GM18507 (cell line): ENCODE data around the gene RNASE7.
"Not testable (repeated sequence)": the region's sequence is repeated elsewhere in the genome, so short reads cannot be mapped to it uniquely, and the experiment has no call there.

Experiments used
- DNase-seq: peaks from one replicate; pipeline ENCODE4 v3.0.0; 2011; ENCODE audit warnings: low read depth; ENCODE audit not compliant: insufficient read length; ENCODE audit errors: extremely low spot score
- FAIRE-seq: peaks from 2 replicates; lab custom pipeline; 2011; peaks lifted over from hg19 to GRCh38; lab: Jason Lieb, UNC

RNASE7 gene

GRCh38 chr14:21040370-21040925 is 1.7 kb upstream of the RNASE7 start:
- FAIRE-seq (no peak), DNase-seq (no peak)

DNA sequence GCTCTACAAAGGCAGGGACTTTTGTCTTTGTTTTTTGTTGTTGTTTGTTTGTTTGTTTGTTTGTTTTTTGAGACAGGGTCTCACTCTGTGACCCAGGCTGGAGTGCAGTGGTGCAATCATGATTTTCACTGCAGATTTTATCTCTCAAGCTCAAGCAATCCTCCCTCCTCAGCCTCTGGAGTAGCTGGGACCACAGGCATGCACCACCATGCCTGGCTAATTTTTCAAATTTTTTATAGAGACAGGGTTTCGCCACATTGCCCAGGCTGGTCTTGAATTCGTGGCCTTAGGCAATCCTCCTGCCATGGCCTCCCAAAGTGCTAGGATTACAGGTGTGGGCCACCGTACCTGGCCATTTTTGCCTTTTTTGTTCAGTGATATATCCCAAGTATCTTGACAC is 1.2 kb upstream of the RNASE7 start:
- DNase-seq = not testable (repeated sequence)

GRCh38 chr14:21042918-21043317 is 756 bp downstream of the RNASE7 start:
- no peak for FAIRE-seq

More for the DNA sequence above, 1.2 kb upstream of the RNASE7 start:
- not testable (repeated sequence) for FAIRE-seq

GRCh38 chr14:21043387-21043973 is 1.3 kb downstream of the RNASE7 start:
- no peak for DNase-seq
- no peak for FAIRE-seq

More at GRCh38 chr14:21042918-21043317, 756 bp downstream of the RNASE7 start:
- DNase-seq = no peak

DNA sequence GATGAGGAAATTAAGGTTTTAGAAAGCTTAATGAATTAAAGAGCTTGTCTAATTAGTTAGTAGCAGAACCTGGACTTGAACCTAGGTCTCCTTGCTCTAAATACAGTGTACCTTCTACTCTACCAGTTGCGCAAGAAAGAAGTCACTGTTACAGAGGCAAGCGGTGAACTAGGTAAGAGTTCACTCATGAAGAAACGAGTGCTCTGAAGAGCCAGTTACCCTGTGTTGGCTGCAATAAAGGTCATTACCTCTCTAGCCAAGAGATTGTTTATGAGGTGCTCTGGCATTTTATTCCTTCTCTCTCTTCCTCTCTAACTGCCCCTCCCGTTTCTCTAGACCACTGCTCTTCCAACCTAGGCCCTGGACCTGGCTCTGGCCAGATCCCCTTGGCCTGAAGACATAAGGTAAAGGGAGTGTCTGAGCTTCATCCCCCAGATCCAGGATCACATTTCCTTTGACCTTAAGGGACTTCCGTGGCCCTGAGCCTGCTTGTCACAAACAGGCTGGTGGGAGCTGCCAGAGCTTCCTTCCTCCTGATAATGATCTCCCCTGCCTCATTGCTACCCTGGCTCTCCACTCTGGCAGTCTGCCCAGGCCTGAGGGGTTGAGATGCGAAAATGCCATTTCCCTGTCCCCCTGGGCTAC is 1.9 kb downstream of the RNASE7 start:
- DNase-seq = no peak
- no peak for FAIRE-seq

DNA sequence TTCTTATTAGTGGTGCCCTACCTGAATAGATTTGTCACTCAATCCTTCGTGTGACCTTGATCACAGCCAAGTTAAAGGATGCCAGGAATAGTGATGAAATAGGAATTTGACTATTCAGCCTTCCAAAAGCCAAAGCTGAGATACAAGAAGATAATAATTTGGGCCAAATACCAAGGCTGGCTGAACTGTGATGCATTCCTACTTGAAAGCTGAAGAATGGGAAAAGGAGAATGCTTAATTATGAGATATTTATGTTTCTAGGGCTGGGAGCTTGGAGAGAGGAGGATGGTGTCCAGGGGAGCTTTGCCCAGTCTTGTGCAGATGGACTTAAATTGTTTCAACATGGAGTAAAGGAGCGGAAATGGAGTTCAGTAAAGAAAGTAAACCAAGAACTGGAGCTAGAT is 5.2 kb downstream of the RNASE7 start:
- DNase-seq (no peak), FAIRE-seq (no peak)

DNA sequence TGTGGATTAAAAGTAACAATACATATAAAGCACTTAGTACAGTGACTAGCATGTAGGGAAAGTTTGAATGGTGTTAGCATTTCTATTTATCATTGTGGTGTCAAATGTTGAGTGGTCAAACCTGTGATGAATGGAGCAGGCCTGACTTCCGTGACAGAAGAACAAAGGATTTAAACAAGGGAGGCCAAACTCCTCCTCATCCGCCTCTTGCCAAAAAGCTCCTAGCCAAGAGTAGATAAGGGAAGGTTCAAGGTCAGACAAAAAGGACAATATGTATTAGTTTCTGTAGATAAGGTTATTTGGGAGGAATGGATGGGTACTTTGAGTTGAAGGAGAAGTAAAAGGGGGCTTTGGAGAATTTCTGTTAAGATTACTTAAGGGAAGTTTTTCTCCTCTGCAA is 6.5 kb downstream of the RNASE7 start:
- DNase-seq (no peak), FAIRE-seq (no peak)

GRCh38 chr14:21049271-21049673 is 7.1 kb downstream of the RNASE7 start:
- FAIRE-seq = no peak
- no peak for DNase-seq

GRCh38 chr14:21050597-21050996 is 8.4 kb downstream of the RNASE7 start:
- FAIRE-seq (no peak), DNase-seq (no peak)

DNA sequence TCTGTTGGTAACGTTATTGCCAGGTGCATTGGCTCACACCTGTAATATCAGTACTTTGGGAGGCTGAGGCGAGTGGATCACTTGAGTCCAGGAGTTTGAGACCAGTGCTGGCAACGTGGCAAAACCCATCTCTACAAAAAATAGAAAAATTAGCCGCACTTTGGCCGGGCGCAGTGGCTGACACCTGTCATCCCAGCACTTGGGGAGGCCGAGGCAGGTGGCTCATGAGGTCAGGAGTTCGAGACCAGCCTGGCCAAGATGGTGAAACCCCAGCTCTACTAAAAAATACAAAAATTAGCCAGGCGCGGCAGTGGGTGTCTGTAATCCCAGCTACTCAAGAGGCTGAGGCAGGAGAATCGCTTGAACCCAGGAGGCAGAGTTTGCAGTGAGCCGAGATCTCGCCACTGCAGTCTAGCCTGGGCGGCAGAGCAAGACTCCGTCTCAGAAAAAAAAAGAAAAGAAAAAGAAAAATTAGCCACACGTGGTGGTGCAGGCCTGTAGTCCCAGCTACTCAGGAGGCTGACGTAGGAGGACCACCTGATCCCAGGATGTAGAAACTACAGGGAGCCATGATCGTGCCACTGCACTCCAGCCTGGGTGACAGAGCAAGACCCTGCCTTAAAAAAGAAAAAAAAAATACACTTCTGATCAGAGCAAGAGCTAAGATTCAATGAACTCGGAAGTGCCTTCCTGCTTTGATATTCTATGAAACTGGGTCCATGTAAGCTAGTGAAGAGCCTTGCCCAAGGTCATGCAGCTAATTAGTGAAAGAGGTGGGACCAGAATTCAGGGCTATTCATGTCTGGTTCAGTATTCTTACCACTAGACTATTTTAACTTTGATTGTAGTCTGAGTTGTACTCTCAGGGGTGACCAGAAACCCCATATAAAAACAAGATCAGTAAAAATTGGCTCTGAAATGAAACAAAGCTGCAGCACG is 11.3 kb downstream of the RNASE7 start:
- DNase-seq = no peak
- FAIRE-seq = no peak

DNA sequence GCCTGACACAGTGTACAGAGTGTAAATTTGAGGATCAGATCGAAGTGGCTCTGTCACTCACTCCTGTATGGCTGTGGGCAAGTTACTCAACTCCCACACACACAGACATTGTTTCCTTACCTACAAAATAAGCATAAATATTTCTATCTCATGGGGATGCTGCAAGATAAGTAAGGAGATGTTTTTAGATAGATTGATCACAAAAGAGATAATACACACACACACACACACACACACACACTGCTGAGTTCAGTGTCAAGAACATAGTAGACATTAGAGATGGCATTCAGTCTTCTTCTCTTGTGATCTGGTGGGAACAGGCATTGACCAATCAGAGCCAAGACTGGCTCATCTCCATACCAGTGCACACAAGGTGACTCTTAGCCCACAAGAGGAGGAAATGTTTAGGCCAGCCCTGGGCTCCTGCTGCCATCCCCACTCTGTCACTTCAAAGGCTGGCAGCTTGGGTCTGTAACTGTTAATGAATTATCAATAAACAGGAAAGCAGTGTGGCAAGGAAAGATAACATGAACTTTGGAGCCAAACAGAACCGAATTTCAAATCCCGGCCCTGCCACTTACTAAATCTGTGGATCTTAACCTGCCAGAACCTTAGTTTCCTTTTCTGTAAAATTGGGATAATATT is 12.1 kb downstream of the RNASE7 start:
- FAIRE-seq (no peak), DNase-seq (no peak)

GRCh38 chr14:21054768-21055145 is 12.6 kb downstream of the RNASE7 start:
- DNase-seq (no peak), FAIRE-seq (no peak)

DNA sequence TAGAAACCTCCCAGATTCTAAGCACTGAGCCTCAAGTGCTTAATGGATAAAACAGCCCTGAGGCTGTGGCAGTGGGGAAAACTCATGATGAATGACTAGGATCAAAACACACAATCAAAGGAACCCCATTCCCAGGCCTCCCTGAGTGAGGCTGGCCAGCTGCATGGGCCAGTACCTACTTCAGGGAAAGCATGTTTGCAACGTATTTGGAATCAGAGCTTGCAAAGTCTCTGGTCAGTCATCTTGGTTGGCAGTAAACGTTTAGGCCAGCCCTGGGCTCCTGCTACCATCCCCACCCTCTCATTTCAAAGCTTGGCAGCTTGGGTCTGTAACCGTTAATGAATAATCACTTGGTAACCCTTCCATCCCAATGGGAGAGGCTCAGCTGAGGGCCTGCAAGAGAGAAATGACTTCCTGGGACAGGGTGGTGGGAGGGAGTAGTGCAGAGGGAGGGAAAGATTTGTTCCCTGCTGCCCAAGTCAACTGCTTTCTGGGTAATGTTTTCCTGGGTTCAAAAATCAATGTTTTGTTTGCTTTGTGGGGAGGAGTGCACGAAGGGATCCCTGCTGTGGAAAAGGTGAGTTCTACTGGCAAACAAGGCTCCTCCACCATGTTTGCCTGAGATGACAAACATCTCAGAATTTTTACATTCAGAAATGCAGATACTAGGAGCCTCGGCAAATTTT is 13.4 kb downstream of the RNASE7 start:
- FAIRE-seq (no peak), DNase-seq (no peak)

- FAIRE-seq = no peak
- no peak for DNase-seq
These were observed 14.5 kb downstream of the RNASE7 start for GRCh38 chr14:21056520-21057163.

- no peak for FAIRE-seq
- no peak for DNase-seq
These were observed 15.9 kb downstream of the RNASE7 start, which contains the start of gene RNASE8 for GRCh38 chr14:21057803-21058675. Gene RNASE8, plus strand, starts transcription at chr14:21057822. Its CDS starts 71 bp downstream, at chr14:21057893.

DNA sequence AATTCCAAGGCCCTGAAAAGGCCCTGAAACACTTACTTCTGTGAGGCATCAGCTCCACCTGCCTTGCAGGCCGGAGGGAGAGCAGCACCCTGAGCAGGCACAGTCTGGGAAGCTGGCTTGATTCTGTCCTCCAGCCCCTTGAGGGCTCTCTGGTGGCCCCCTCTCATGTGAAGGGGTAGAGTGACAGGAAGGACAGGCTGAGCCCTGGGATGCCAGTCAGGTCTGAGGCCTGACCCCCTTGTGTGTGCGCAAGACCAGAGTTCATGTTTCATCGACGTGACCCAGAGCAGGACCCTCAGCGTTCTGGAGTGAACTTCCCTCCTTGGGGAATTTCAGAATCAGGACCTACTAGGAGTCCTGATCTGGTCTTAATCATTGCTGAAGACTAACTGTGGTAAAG is 16.7 kb downstream of the RNASE7 start:
- DNase-seq = no peak
- FAIRE-seq = no peak

DNA sequence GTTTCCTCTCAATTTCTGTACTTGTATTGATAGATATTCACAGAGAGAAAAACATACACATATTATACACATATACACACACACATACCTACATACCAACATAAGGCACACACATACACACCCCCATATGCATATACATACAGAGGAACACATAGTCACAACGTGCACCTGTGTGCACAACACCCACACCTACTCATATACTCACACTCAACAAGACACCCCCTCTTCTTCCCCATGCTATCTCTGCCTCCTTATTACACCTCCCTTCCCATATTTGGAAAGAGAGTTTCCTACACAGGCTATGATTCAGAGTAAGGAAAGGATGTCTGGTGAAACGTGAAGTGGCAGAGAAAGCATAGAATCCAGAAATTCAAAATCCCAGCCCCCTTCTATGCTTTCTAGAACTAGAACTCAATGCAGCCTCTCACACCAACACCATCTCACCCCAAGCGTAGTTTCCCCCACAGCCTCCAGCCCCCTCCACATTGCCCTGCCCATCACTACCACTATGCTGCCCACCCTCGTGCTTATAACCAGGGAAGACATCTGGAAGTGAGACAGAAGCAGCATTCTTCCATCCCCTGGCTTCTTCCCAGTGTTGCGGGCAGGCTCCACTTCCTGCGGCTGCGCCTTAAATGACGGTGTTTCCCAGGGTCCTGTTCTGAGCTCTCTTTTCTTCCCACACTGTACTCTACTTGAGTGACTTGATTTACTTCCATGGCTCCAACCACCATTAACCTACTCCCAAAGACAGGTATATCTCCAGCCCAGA is 17.9 kb downstream of the RNASE7 start:
- no peak for FAIRE-seq
- DNase-seq = no peak
